ENCODE measurements around the gene FBXL7.

The FBXL7 gene

GRCh38 chr5:15722305-15722704, 222.3 kb downstream of the FBXL7 start:
- no peak for DNase-seq

DNA sequence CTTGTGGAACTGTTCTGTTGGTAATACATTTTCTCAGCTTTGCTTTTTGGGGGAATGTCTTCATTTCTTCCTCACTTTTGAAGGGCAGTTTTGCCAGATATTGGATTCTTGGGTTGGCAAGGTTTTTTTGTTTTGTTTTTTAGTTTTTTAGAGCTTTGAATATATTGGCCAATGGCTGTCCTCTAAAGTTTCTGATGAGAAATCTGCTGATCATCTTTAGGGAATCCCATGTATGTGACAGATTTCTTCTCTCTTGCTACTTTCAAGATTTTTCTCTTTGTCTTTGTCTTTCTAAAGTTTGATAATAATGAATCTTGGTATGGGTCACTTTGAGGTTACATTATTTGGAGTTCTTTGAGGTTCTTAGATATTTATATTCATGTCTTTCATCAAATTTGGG, 227.4 kb downstream of the FBXL7 start:
- no peak for DNase-seq

DNA sequence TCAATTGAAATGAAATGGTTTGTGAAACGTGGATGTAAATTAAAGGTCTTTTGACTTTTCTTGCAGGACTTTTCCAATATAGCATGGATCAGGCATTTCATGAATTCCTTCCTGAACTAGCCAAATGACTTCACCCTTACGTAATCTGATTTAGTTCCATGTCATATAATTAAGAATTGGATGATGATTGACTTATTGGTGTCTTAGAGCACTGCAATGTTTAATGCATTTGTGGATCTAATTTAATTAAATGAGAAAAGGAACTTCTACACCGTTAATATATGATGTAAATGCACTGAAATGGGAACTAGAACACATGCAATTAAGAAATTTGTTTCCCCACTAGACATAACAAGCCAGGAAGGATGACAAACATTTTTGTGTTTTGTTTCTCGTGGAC, 228.8 kb downstream of the FBXL7 start:
- no peak for DNase-seq

DNA sequence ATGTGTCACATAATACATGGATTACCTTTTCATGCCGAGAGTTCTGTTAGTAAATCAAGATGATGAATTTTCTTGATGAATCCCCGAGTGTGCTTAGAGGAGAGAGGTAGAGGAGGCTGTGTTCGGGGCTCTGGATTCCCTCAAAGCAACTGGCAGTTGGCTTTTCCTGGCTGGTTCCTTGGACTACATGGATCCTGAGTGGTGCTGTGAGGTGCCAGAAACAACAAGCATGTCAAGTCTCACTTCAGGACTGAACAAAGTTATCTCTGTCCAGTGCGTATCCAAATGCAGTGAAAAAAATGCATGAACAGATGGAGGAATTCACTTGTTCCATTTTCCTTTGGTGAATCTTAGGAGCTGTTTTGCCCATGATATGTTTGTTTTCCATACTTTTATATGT, 231.7 kb downstream of the FBXL7 start:
- no peak for DNase-seq

- DNase-seq: no peak
Measured at GRCh38 chr5:15734058-15734457, 234.1 kb downstream of the FBXL7 start.

- no peak for DNase-seq
Measured at GRCh38 chr5:15737036-15737821, 237.2 kb downstream of the FBXL7 start.

GRCh38 chr5:15737871-15738664, 238.1 kb downstream of the FBXL7 start:
- DNase-seq: no peak

DNA sequence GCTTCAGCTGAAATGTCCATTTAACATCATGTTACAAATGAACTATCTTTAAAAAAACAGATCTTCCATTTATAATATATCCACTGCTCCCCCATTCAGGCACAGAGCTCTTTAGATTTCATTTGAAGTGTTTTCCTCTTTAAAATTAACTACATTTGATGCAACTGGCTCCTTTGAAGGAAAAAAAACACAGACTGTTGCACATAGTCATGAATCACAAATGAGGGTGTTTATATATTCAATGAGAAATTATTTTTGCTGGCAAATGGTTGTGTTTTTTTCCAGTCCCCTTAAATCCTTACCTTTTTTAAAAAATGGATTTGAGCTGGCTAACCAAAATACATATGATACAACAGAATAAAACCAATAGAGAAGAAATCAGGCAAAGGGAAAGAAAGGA, 240.4 kb downstream of the FBXL7 start:
- DNase-seq: no peak

DNA sequence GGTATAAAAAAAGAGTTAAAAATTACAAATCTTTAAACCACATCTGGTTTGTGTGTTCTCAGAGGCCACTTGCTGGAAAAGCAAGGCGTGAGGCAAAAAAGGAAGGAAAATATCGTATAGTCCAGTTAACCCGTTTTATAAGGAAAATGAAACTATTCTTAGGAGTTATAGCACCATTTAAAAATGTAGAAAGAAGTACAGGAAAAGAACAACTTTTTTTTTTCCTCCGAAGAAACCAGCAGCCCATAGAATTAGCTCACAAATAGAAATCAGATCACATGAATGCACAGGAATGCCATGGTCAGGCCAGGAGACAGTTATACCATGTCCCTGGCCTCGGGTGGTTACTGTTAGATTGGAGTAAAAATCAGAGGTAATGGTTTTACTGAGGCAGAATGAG, 241.6 kb downstream of the FBXL7 start:
- no peak for DNase-seq

GRCh38 chr5:15746833-15747232, 246.9 kb downstream of the FBXL7 start:
- DNase-seq: no peak

DNA sequence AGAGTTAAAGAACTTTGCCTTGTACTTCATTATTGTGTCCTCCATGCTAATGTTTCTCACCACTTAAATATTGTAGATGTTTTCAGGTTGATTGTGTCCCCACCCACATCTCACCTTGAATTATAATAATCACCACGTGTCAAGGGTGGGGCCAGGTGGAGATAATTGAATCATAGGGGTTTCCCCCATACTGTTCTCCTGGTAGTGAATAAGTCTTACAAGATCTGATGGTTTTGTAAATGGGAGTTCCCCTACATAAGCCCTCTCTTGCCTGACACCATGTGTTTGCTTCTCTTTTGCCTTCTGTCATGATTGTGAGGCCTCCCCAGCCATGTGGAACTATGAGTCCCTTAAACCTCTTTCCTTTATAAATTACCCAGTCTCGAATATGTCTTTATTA, 248.3 kb downstream of the FBXL7 start:
- DNase-seq: no peak

GRCh38 chr5:15752663-15753285, 252.8 kb downstream of the FBXL7 start:
- peak; percentile 67 for DNase-seq

- no peak for DNase-seq
Measured at GRCh38 chr5:15753752-15754151, 253.8 kb downstream of the FBXL7 start.

DNA sequence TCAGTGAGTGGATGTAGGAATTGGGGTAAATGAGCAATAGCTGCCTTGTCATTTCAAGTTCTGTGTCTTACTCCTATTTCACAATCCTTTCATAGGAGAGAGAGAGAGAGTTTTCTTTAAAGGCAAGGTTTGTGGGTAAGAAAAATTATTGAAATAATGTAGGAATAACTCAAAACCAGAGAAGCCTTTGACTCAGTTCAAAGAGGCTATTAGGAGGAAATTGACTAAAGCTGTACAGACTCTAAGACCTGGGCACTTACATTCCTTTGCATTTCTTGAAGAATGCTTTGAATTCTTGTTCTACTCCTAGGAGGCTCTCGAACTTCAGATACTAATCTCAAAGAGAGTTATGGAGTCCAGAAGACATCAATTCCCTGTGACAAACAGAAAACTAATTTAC, 257.1 kb downstream of the FBXL7 start:
- no peak for DNase-seq

GRCh38 chr5:15757619-15758018, 257.6 kb downstream of the FBXL7 start:
- no peak for DNase-seq

DNA sequence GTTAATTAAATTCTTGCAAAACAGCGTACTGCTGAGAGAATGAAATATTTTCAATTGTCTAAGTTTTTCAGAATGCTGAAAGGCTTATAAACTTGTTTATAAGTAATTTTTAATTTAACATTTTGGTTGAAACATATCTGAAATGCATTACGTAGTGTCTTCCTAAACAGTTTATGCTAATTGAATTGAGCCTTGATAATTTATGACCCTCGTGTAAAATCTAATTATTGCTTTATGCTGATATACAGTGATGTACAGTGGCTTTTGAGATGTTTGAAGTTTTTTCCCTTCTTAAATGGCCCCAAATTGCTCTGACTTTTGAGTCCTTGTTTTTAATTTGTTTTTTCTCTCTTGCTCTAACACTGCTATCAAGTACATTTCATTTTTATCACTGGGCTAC, 262.7 kb downstream of the FBXL7 start:
- peak; percentile 72 for DNase-seq

DNA sequence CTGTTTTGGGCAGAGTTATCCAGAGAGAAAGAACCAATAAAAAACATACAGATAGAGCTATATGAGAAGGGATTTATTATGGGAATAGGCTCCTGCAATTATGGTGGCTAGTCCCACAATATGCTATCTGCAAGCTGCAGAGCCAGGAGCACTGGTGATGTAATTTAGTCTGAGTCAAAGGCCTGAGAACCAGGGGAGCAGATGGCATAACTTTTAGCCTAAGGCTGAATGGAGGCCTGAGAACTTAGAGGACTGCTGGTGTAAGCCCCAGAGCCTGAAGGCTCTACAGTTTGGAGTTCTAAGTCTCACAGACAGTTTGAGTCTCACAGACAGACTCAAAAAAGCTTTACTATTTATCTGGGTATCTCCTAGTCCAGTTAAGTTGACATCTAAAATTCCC, 263.8 kb downstream of the FBXL7 start:
- DNase-seq: peak; percentile 81

- no peak for DNase-seq
Measured at GRCh38 chr5:15768936-15769335, 269.0 kb downstream of the FBXL7 start.

DNA sequence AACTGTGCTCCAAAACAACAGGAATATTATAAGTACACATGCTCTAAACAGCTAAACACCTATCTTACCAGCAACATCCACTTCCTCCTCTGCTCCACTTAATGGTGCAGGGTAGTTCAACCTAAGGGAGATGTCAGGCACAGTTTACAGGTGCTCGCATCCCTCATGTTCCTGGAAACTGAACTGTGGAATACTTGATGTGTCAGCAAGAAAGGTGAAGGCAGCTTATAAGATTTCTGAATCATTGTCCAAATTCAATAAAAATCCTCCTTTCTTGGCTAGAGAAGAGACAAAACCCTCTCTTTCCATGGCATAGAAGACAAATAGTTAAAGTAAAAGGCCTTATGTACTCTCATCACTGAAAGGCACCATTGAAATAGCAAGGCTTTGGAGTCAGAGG, 272.2 kb downstream of the FBXL7 start:
- no peak for DNase-seq

DNA sequence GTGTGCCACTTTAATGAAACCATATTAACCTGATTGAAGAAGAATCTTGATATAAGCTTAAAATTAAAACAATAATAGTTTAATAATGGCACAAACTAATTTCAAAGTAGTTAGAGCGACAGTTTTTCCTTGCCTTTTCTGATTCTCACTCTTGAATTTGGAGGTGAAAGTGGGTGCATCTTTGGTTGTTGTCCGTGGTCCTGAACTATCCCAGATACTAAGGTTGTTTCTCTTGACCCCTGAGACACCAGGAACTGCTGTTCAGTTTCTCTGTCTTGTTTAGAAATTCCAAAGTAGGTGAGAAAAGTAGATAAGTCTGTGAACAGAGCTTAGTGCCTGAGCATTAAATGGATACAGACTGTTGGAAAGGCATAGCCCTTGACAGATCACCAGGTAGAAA, 274.7 kb downstream of the FBXL7 start:
- DNase-seq: no peak

GRCh38 chr5:15776346-15776745, 276.4 kb downstream of the FBXL7 start:
- no peak for DNase-seq

GRCh38 chr5:15783734-15784133, 283.8 kb downstream of the FBXL7 start:
- no peak for DNase-seq

DNA sequence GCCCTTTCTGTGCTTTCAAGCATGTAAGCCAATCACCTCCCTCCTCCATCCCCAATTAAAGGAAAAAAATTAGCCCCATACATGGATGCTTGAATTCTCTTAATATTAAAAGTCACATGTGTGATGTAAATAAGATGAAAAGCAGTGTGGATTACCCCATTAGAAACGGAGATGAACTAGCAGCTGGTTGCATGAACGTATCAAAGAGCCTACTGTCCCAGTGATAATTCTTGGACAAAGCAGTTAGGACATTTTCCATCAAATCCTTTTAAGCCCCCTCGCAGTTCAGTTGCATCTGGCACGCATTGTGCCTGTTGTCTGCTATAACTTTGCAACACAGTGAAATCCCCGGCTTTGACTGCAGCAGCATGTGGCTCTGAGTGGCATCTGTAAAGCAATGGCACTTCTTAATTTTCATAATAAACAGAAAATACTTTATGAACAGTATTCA, 285.6 kb downstream of the FBXL7 start:
- DNase-seq: peak; percentile 79

- no peak for DNase-seq
Measured at GRCh38 chr5:15786326-15786725, 286.3 kb downstream of the FBXL7 start.
